HCT116 (cell line): ENCODE data around the gene SLC5A5. TPM values are rescaled to one million over a fixed set of nuclear protein-coding genes. Genes with fewer than 3 reads are reported as not detected.

Experiments
- ATAC-seq: fragments of 200-7000 bp; cut with Tn5 transposase; 2 replicates; pipeline ENCODE4 v1.9.1; 2020; ENCODE audit warnings: mild to moderate bottlenecking, moderate library complexity
- BruUV-seq: library from RNA; stranded (reverse); fragments of 400-500 nt; replicated peaks from 2 replicates; lab custom pipeline; 2021; lab: Mats Ljungman, UMichigan
- CTCF ChIA-PET: fragments of 300-600 bp; sonication (Branson Sonifier 250); formaldehyde crosslinking; loops from one replicate; lab custom pipeline; 2021; ENCODE audit warnings: antibody characterized with exemption; lab: Charles Lee
- POLR2A ChIA-PET: fragments of 300-600, 350-600 bp; sonication (Branson Sonifier 250); formaldehyde crosslinking; loops from one replicate; lab custom pipeline; 2021; ENCODE audit warnings: antibody characterized with exemption; lab: Charles Lee
- RAD21 ChIA-PET, 2 experiments: fragments of 300-600 bp; sonication (Branson Sonifier 250); formaldehyde crosslinking; loops; one replicate each; lab custom pipeline; 2023; ENCODE audit warnings: low total read pairs in 2 of 2; ENCODE audit not compliant: uncharacterized antibody in 2 of 2, unreplicated experiment in 2 of 2, low non-redundant PET in 1 of 2; lab: Charles Lee
- DNase-seq: peaks from one replicate; pipeline ENCODE4 v3.0.0-alpha.2; 2010; ENCODE audit warnings: low read depth, low spot score
- H2AFZ ChIP-seq: fragments of 200-600 bp; shearing (Covaris generic), sonication (generic); 2 replicates; pipeline ENCODE4 v1.6.1; 2017; ENCODE audit warnings: low read depth, mixed run types, mixed read lengths, antibody characterized with exemption, low read length; ENCODE audit not compliant: poor library complexity, severe bottlenecking
- H3K27ac ChIP-seq: 2 replicates; pipeline ENCODE4 v1.5.1; 2012; ENCODE audit warnings: low read depth, low read length
- H3K27me3 ChIP-seq: fragments of 200-600 bp; sonication (generic); 2 replicates; pipeline ENCODE4 v1.6.1; 2016; ENCODE audit warnings: mixed run types, low read length, mixed read lengths; ENCODE audit not compliant: insufficient read depth
- H3K36me3 ChIP-seq, 2 experiments: fragments of 200-500 bp in 1 of 2; fragments of 200-600 bp in 1 of 2; sonication (Bioruptor generic) in 1 of 2; sonication (generic) in 1 of 2; 2 replicates each; pipeline versions ENCODE4 v1.5.1 to v1.6.1; 2014 to 2016; ENCODE audit warnings: low read length in 2 of 2, inconsistent platforms in 1 of 2, mixed read lengths in 1 of 2, mixed run types in 1 of 2; ENCODE audit not compliant: insufficient read depth in 2 of 2, control insufficient read depth in 1 of 2
- H3K4me1 ChIP-seq, 2 experiments: fragments of 200-600 bp in 1 of 2; sonication (generic) in 1 of 2; 2 replicates each; pipeline versions ENCODE4 v1.5.1 to v1.6.1; 2012 to 2017; ENCODE audit warnings: low read length in 2 of 2, inconsistent platforms in 1 of 2, mild to moderate bottlenecking in 1 of 2, mixed read lengths in 1 of 2, mixed run types in 1 of 2, moderate library complexity in 1 of 2; ENCODE audit not compliant: insufficient read depth in 2 of 2, control insufficient read depth in 1 of 2
- H3K4me2 ChIP-seq: fragments of 200-600 bp; sonication (generic); 2 replicates; pipeline ENCODE4 v1.6.1; 2017; ENCODE audit warnings: mixed run types, low read length, mixed read lengths
- H3K4me3 ChIP-seq, 2 experiments: fragments of 200-600 bp in 1 of 2; sonication (generic) in 1 of 2; replicated peaks in 1 of 2; 2 replicates each; pipeline ENCODE4 v1.5.1; 2011 to 2016; ENCODE audit warnings: low read length in 2 of 2, control low read depth in 1 of 2, low read depth in 1 of 2, mild to moderate bottlenecking in 1 of 2, mixed read lengths in 1 of 2, mixed run types in 1 of 2
- H3K79me2 ChIP-seq: fragments of 200-600 bp; sonication (generic); 2 replicates; pipeline ENCODE4 v1.6.1; 2017; ENCODE audit warnings: mild to moderate bottlenecking, mixed run types, low read length, moderate library complexity, mixed read lengths; ENCODE audit not compliant: insufficient read depth
- H3K9ac ChIP-seq: fragments of 200-600 bp; sonication (generic); 2 replicates; pipeline ENCODE4 v1.6.1; 2016; ENCODE audit warnings: low read length, mixed read lengths
- H3K9me2 ChIP-seq: fragments of 200-600 bp; sonication (generic), shearing (Covaris generic); 2 replicates; pipeline ENCODE4 v1.6.1; 2017; ENCODE audit warnings: mixed run types, mild to moderate bottlenecking, moderate library complexity; ENCODE audit not compliant: insufficient read depth
- H3K9me3 ChIP-seq, 2 experiments: fragments of 200-500 bp in 1 of 2; fragments of 200-600 bp in 1 of 2; sonication (Bioruptor generic) in 1 of 2; sonication (generic) in 1 of 2; 2 replicates each; pipeline ENCODE4 v1.6.1; 2014 to 2017; ENCODE audit warnings: low read length in 2 of 2, mixed read lengths in 2 of 2, inconsistent platforms in 1 of 2, low read depth in 1 of 2, mild to moderate bottlenecking in 1 of 2, mixed run types in 1 of 2, moderate library complexity in 1 of 2; ENCODE audit not compliant: control insufficient read depth in 1 of 2, insufficient read depth in 1 of 2
- H4K20me1 ChIP-seq: fragments of 200-600 bp; sonication (generic), shearing (Covaris generic); 2 replicates; pipeline ENCODE4 v1.6.1; 2017; ENCODE audit warnings: mixed run types, mild to moderate bottlenecking, moderate library complexity; ENCODE audit not compliant: insufficient read depth
- CBX3 ChIP-seq: IDR thresholded peaks from 2 replicates; pipeline ENCODE4 v1.6.1; 2012; ENCODE audit warnings: low read depth
- CTCF ChIP-seq, 3 experiments: fragments of 200-600 bp in 1 of 3; sonication (generic) in 1 of 3; IDR thresholded peaks in 2 of 3; conservative IDR thresholded peaks in 1 of 3; 2 replicates each; pipeline ENCODE4 v1.5.1; 2012 to 2017; ENCODE audit warnings: low read depth in 2 of 3, low read length in 2 of 3, antibody characterized with exemption in 1 of 3, borderline replicate concordance in 1 of 3, control low read depth in 1 of 3, mild to moderate bottlenecking in 1 of 3, mixed read lengths in 1 of 3, mixed run types in 1 of 3, moderate library complexity in 1 of 3; ENCODE audit not compliant: insufficient read depth in 1 of 3
- EGR1 ChIP-seq: IDR thresholded peaks from 2 replicates; pipeline ENCODE4 v1.6.1; 2012; ENCODE audit warnings: low read depth
- EZH2 ChIP-seq: fragments of 200-600 bp; sonication (generic); IDR thresholded peaks from 2 replicates; pipeline ENCODE4 v1.6.1; 2017; ENCODE audit warnings: antibody characterized with exemption, mixed run types
- POLR2A ChIP-seq: IDR thresholded peaks from 2 replicates; pipeline ENCODE4 v1.7.0; 2011; ENCODE audit warnings: borderline replicate concordance; ENCODE audit not compliant: insufficient read depth, insufficient read length; ENCODE audit errors: extremely low read depth
- POLR2AphosphoS5 ChIP-seq: IDR thresholded peaks from 2 replicates; pipeline ENCODE4 v1.6.1; 2011; ENCODE audit warnings: mild to moderate bottlenecking, low read depth, low read length, moderate library complexity
- RAD21 ChIP-seq: IDR thresholded peaks from 2 replicates; pipeline ENCODE4 v1.6.1; 2012; ENCODE audit warnings: low read depth, mild to moderate bottlenecking
- SIN3A ChIP-seq: IDR thresholded peaks from 2 replicates; pipeline ENCODE4 v1.6.1; 2012; ENCODE audit warnings: low read depth
- SP1 ChIP-seq: IDR thresholded peaks from 2 replicates; pipeline ENCODE4 v1.6.1; 2012; ENCODE audit warnings: low read depth
- ZBTB33 ChIP-seq: IDR thresholded peaks from 2 replicates; pipeline ENCODE4 v1.6.1; 2011; ENCODE audit warnings: mild to moderate bottlenecking, low read length, moderate library complexity; ENCODE audit not compliant: insufficient replicate concordance; ENCODE audit errors: extremely low read depth
- ZFX ChIP-seq: fragments of 450-650 bp; IDR thresholded peaks from 2 replicates; pipeline ENCODE4 v1.6.1; 2017
- ZNF274 ChIP-seq: fragments of 200-500 bp; sonication (Bioruptor generic); IDR thresholded peaks from 2 replicates; pipeline ENCODE4 v1.6.1; 2014; ENCODE audit warnings: mild to moderate bottlenecking, low read depth, low read length, inconsistent platforms
- intact Hi-C: fragments of 100-400 bp; cut with micrococcal nuclease; formaldehyde crosslinking; loops from 2 replicates; pipeline ENCODE4 v1.10.0; 2022
- total RNA-seq: library from RNA; stranded (reverse); gene quantifications from one replicate; pipeline ENCODE4 v1.2.1, GENCODE V29; 2021; ENCODE audit not compliant: unreplicated experiment

Gene SLC5A5
- total RNA-seq, 1 experiment from 2014 or later = 0.59 TPM

GRCh38 chr19:17860331-17860992, 11.3 kb upstream of the SLC5A5 start (continued):
- TF ChIP-seq ZBTB33 (no peak), SP1 (no peak), POLR2AphosphoS5 (no peak), ZFX (no peak), ZNF274 (no peak)
- TF ChIP-seq, all 23 proteins: peak for 0

GRCh38 chr19:17860993-17861360, 10.8 kb upstream of the SLC5A5 start:
- H3K4me1 ChIP-seq = peaks cover 36 to 59% of the 10 kb centered on the region in 2 experiments
- no peaks in the 10 kb centered on the region for H3K9me3 ChIP-seq
- BruUV-seq = no TSS peak
- H3K27me3 ChIP-seq = no peaks in the 10 kb centered on the region
- peaks cover 17% of the 10 kb centered on the region; the same call in 1 of the 2 replicates for H4K20me1 ChIP-seq
- peak overlapping the region; percentile 100 for H3K9ac ChIP-seq
- CTCF ChIA-PET = no interaction called here
- DNase-seq = no peak
- no peaks in the 10 kb centered on the region for H3K9me2 ChIP-seq
- H3K36me3 ChIP-seq = peaks cover 20 to 46% of the 10 kb centered on the region in 2 experiments
- H3K4me3 ChIP-seq = peak overlapping the region; percentile 82 to 93
- peak overlapping the region; percentile 92 for H3K4me2 ChIP-seq
- no peak for TF ChIP-seq CTCF (IDR thresholded peaks at IDR 0.05 in 2 of 3, conservative IDR thresholded peaks at IDR 0.05 in 1 of 3; ENCODE audit: borderline replicate concordance in 1 of 3, insufficient read depth in 1 of 3, low read depth in 2 of 3, low read length in 2 of 3)
- TF ChIP-seq EGR1 = no peak
- no peak for TF ChIP-seq POLR2A
- TF ChIP-seq SIN3A = no peak
- TF ChIP-seq CBX3 = no peak
- no peak for TF ChIP-seq ZNF274
- TF ChIP-seq RAD21 = no peak
- TF ChIP-seq EZH2 = no peak
- TF ChIP-seq, all 23 proteins: peak for 0
- Histone ChIP-seq H3K27ac (peak overlapping the region; percentile 84), H3K79me2 (peaks cover 41% of the 10 kb centered on the region), H2AFZ (no peak overlapping the region)
- intact Hi-C loops = no loop called here
- RAD21 ChIA-PET = no interaction called here
- POLR2A ChIA-PET = interaction anchor here (1.1 to 2.2 kb wide), 2 partner anchors 70 to 89 kb away, joined by 3 to 61 read pairs; partner anchors contain the start of gene CCDC124
- no peak for ATAC-seq
